ENCODE data around the gene MINDY2.

GRCh38 chr15:58900631-58901030, 129.5 kb downstream of the MINDY2 start:
- no peak for TF ChIP-seq EZH2phosphoT487 (IDR thresholded peaks at IDR 0.05; ENCODE audit: unreplicated experiment)
- no peak for TF ChIP-seq EZH2 (IDR thresholded peaks at IDR 0.05; ENCODE audit: low read depth, unreplicated experiment)
- no peak for TF ChIP-seq CTCF (conservative IDR thresholded peaks at IDR 0.05; ENCODE audit: low read depth in 2 of 2)
- no peak for TF ChIP-seq POLR2AphosphoS5 (IDR thresholded peaks at IDR 0.05; ENCODE audit: low read depth)
- no peak for TF ChIP-seq JUNB (IDR thresholded peaks at IDR 0.05; ENCODE audit: unreplicated experiment)
- no peak for TF ChIP-seq ETS1 (IDR thresholded peaks at IDR 0.05)
- no peak for TF ChIP-seq REST (IDR thresholded peaks at IDR 0.05; ENCODE audit: unreplicated experiment)
- no peak for TF ChIP-seq ZNF331 (CRISPR knock-in tag; IDR thresholded peaks at IDR 0.05; ENCODE audit: low read depth)
- TF ChIP-seq ZNF114 (CRISPR knock-in tag; IDR thresholded peaks at IDR 0.05): no peak
- TF ChIP-seq CREB1 (CRISPR knock-in tag; IDR thresholded peaks at IDR 0.05; ENCODE audit: low read depth): no peak
